Activated naive CD4-positive, alpha-beta T cell treated with anti-CD3 and anti-CD28 coated beads for 36 hours (primary cell): ENCODE data around the gene TBC1D3E. TPM values are rescaled to one million over a fixed set of nuclear protein-coding genes. Genes with fewer than 3 reads are reported as not detected.
A peak's percentile ranks its signal among the peaks of the same experiment; 100 is the strongest.
"Not testable (repeated sequence)": the region's sequence is repeated elsewhere in the genome, so short reads cannot be mapped to it uniquely, and the experiment has no call there.

Experiments
- CTCF ChIA-PET: fragments of 350-600 bp; sonication (Branson Sonifier 250); formaldehyde crosslinking; loops from one replicate; lab custom pipeline; 2021; ENCODE audit warnings: antibody characterized with exemption; lab: Charles Lee
- DNase-seq: peaks from one replicate; pipeline ENCODE4 v3.0.0-alpha.2; 2020
- H3K27ac Mint-ChIP-seq: one replicate; pipeline ENCODE4 v1.8.0; 2021; ENCODE audit warnings: mild to moderate bottlenecking, mixed read lengths
- H3K27me3 Mint-ChIP-seq: one replicate; pipeline ENCODE4 v1.8.0; 2021; ENCODE audit warnings: low read depth, mixed read lengths
- H3K36me3 Mint-ChIP-seq: one replicate; pipeline ENCODE4 v1.8.0; 2021; ENCODE audit warnings: low read depth, mixed read lengths
- H3K4me1 Mint-ChIP-seq: one replicate; pipeline ENCODE4 v1.8.0; 2021; ENCODE audit warnings: low read depth, mixed read lengths
- H3K4me3 Mint-ChIP-seq: one replicate; pipeline ENCODE4 v1.8.0; 2021; ENCODE audit warnings: mild to moderate bottlenecking, moderate library complexity, mixed read lengths
- H3K9me3 Mint-ChIP-seq: one replicate; pipeline ENCODE4 v1.8.0; 2021; ENCODE audit warnings: mixed read lengths
- intact Hi-C: fragments of 100-400 bp; cut with micrococcal nuclease; formaldehyde crosslinking; loops from one replicate; pipeline ENCODE4 v1.15.1; 2023
- total RNA-seq, 2 experiments: library from RNA; stranded (reverse); gene quantifications; one replicate each; pipeline ENCODE4 v1.2.3, GENCODE V29; 2021

TBC1D3E gene
- total RNA-seq, result not detected

DNA sequence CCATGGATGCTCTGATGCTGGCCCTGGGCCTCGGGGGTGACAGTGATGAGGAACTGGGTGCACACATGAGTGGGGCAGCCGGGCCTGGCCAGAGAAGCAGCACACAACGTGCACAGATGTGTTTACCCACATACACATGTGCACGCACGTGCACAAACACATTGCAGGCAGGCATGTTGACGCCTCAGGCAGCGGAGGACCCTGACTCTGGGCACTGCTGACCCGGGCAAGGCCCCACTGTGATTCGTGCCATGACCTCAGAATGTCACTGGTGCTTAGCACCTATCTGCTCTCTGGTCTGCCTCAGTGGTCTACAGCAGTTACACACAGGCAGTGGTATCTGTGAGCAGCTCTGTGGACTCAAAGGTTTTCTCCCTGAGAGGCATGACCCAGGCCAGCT lies at the start of gene TBC1D3E:
TSS of gene TBC1D3E (plus strand) at position 301 of the 400 bp plus-strand sequence. CDS start 1,545 bp downstream, outside the sequence.
- H3K4me1 Mint-ChIP-seq, intact Hi-C loops, H3K9me3 Mint-ChIP-seq, H3K27ac Mint-ChIP-seq, H3K4me3 Mint-ChIP-seq, H3K27me3 Mint-ChIP-seq, CTCF ChIA-PET, H3K36me3 Mint-ChIP-seq, DNase-seq: not testable (repeated sequence)

DNA sequence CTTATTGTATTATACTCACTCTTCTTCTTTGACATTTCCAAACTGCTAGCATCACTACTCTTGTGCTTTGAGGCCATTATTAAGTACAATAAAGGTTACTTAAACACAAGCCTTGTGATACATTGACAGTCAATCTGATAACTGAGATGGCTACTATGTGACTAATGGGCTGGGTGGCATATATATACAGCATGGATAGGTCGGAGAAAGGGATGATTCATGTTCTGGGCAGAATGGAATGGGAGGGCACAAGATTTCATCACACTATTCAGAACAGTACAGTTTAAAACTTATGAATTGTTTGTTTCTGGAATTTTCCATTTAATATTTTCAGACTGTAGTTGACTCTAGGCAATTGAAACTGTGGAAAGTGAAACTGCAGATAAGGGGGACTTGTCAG lies 40.4 kb upstream of the TBC1D3E start:
- H3K36me3 Mint-ChIP-seq, H3K27me3 Mint-ChIP-seq, CTCF ChIA-PET, H3K4me3 Mint-ChIP-seq, H3K27ac Mint-ChIP-seq, DNase-seq, H3K4me1 Mint-ChIP-seq, H3K9me3 Mint-ChIP-seq, intact Hi-C loops: not testable (repeated sequence)

DNA sequence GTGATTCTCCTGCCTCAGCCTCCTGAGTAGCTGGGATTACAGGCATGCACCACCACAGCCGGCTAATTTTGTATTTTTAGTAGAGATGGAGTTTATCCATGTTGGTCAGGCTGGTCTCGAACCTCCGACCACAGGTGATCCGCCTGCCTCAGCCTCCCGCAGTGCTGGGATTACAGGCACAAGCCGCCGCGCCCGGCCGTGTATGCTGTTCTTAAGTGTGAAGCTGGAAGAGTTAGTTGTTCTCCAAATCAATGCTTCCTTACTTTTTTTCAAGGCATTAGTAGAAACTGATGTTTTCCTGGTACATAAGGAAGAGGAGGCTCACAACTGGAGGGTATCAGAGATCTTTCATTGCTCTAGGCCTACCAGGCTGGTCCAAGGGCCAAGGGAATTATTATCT lies 39.6 kb upstream of the TBC1D3E start:
- H3K4me1 Mint-ChIP-seq, H3K27me3 Mint-ChIP-seq, H3K36me3 Mint-ChIP-seq, intact Hi-C loops, H3K27ac Mint-ChIP-seq, CTCF ChIA-PET, H3K9me3 Mint-ChIP-seq, H3K4me3 Mint-ChIP-seq: not testable (repeated sequence)
- peak; percentile 0 for DNase-seq

- not testable (repeated sequence) for H3K4me1 Mint-ChIP-seq, H3K27me3 Mint-ChIP-seq
Observed at GRCh38 chr17:38094059-38094694, 33.6 kb upstream of the TBC1D3E start.

DNA sequence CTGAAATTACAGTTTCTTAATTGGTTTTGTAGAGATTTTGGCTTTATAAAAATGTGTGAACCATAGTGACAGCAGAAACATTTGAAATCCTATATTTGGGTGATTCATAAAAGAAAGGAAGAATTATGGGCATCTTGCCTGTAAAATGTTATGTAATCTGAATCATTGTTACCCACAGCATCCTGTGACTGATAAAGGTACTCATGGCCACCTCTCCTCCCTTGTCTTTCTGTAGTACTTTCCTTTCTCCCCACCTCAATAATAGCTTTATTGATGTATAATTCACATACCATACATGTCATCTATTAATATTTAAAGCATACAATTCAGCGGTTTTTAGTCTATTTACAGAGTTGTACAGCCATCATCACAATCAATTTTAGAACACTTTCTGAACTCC lies 28.5 kb upstream of the TBC1D3E start:
- H3K9me3 Mint-ChIP-seq, H3K27ac Mint-ChIP-seq, H3K4me1 Mint-ChIP-seq, DNase-seq, H3K27me3 Mint-ChIP-seq, CTCF ChIA-PET, H3K36me3 Mint-ChIP-seq, H3K4me3 Mint-ChIP-seq, intact Hi-C loops: not testable (repeated sequence)

More at GRCh38 chr17:38094059-38094694, 33.6 kb upstream of the TBC1D3E start:
- intact Hi-C loops, H3K9me3 Mint-ChIP-seq, H3K27ac Mint-ChIP-seq, H3K4me3 Mint-ChIP-seq, DNase-seq, H3K36me3 Mint-ChIP-seq, CTCF ChIA-PET: not testable (repeated sequence)

GRCh38 chr17:38119829-38120228 lies 7.9 kb upstream of the TBC1D3E start:
- CTCF ChIA-PET, H3K9me3 Mint-ChIP-seq, intact Hi-C loops, H3K4me1 Mint-ChIP-seq, H3K27ac Mint-ChIP-seq, DNase-seq, H3K27me3 Mint-ChIP-seq, H3K36me3 Mint-ChIP-seq, H3K4me3 Mint-ChIP-seq: not testable (repeated sequence)

DNA sequence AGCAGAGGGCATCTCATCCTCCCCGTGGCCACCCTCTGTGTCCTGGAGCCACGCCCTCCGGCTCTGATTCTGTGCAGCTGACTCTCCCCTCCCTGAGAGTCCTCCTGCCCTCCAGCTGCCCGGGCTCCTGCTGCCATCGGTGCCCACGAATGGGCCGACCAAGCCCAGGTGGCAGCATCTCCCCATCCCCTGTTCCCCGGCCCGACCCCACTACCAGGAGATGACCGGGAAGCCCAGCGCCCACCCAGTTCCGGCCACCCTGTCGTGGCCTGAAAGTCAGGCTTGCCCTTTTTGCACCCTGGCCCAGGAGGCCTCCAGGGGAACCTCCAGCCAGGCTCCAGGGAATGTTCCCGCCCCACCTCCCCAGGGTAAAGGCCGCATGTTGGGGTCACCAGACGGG lies 7.1 kb downstream of the TBC1D3E start:
- H3K36me3 Mint-ChIP-seq, CTCF ChIA-PET, H3K27ac Mint-ChIP-seq, DNase-seq, H3K4me3 Mint-ChIP-seq, H3K27me3 Mint-ChIP-seq, intact Hi-C loops, H3K9me3 Mint-ChIP-seq, H3K4me1 Mint-ChIP-seq: not testable (repeated sequence)

Other genes with a start within 250 kb of the TBC1D3E start
- gene TBC1D3K, start 203.5 kb upstream of the TBC1D3E start, total RNA-seq, result not detected
- gene TBC1D3L, start 138.9 kb upstream of the TBC1D3E start, total RNA-seq, result 1 to 10 TPM; 7.1 TPM
- under 1 TPM; 0.20 to 0.26 TPM for gene TBC1D3D, start 124.0 kb upstream of the TBC1D3E start, total RNA-seq
- not detected for gene TBC1D3C, start 59.3 kb upstream of the TBC1D3E start, total RNA-seq
- not detected for gene TBC1D3, start 64.6 kb downstream of the TBC1D3E start, total RNA-seq
- gene MRPL45, start 169.2 kb downstream of the TBC1D3E start, total RNA-seq, result 10 to 100 TPM; 55.5 to 60.8 TPM
- gene GPR179, start 216.0 kb downstream of the TBC1D3E start, total RNA-seq, result under 1 TPM; 0.02 to 0.07 TPM
- gene SOCS7, start 223.9 kb downstream of the TBC1D3E start, total RNA-seq, result 10 to 100 TPM; 22.1 to 25.1 TPM